ENCODE results near the gene FAM241B.
A peak's percentile ranks its signal among the peaks of the same experiment; 100 is the strongest.

FAM241B gene

DNA sequence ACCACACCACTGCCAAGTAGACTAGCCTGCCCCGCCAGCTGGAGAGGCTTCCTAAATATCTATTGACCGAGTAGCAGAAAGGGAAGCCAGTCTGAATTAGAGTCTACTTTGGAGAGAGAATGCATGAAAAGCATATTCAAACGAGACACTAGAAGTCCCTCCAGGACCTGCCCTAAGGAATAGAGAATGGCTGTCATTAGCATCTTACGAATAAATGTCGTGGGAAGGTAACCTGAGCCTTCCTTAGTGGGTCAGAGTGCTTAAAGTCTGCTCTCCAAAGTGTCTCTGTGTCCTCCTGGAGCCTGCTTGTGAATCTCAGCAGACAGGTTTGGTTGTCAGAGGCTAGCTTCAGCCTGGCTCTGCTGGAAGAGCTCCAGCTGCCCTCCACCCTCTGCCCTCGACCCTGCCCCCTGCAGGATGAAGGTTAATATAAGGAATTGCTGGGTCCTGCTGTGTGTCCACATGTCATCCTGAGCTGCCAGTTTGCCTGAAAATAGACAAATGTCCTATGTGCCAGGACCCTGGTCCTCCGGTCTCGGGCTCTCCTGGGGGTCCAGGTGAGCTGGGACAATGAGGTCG, 33.4 kb downstream of the FAM241B start (continued):
- TF ChIP-seq KLF8 (tag by site-specific recombination; IDR thresholded peaks at IDR 0.05) (no peak), ZNF571 (tag by site-specific recombination; IDR thresholded peaks at IDR 0.05) (no peak), ZNF175 (tag by site-specific recombination; IDR thresholded peaks at IDR 0.05) (no peak), ZNF501 (tag by site-specific recombination; IDR thresholded peaks at IDR 0.05) (no peak)

DNA sequence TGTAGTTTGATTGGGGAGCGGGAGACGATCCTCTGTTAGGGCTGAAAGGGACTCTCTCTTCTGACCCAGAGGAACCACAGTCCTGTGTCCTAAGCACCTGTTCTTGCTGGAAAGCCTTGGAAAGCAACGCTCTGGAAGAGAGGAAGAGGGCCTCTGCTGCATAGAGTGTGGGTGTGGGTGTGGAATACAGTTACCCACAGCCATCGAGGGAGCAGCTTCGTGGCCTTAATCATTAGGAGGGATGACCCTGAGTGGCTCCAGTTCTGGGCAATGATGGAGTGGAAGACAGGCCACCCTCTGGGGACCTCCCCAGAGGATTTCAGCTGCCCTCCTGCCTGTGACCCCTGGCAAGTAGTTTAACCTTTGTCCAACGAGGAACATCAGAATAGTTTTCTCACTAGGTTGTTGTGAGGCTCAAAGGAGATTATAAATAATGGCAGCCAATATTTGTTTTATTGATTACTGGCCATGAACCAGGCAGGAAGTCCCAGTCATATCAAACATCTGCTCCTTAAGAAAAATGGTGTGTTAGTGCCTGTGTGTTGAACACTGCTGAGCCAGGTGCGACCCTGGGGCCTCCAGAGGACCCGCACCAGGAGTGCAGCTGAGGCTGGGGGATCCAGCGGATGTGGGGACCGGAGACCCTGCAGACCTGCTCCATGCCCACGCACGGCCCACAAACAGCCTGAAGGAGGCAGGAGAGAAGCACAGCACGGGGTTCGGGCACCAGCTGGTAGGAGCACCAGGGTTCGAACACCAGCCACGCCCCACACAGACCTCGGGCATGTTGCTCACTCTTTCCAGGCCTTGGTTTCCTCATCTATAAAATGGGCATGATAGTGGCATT, 35.6 kb downstream of the FAM241B start:
- Histone ChIP-seq H3K4me1 (ENCODE audit: control insufficient read depth, insufficient read depth, low read length) (no peaks in the 10 kb centered on the region), H3K36me3 (ENCODE audit: control insufficient read depth in 2 of 2, insufficient read depth in 1 of 2, low read length in 2 of 2) (no peaks in the 10 kb centered on the region), H3K4me3 (ENCODE audit: low read depth, low read length) (no peak overlapping the region), H3K9me3 (ENCODE audit: control insufficient read depth, insufficient read depth, low read depth, low read length) (no peaks in the 10 kb centered on the region), H3K27ac (ENCODE audit: extremely low read depth, low read depth, low read length) (no peak overlapping the region)
- POLR2A ChIA-PET, result no interaction called here
- CTCF ChIA-PET, result interaction anchor here (1.0 to 1.4 kb wide), 3 partner anchors 11 to 21 kb away, joined by 3 to 4 read pairs (median 4); no protein-coding TSS in a partner anchor
- TF ChIP-seq ZNF202 (tag by site-specific recombination; IDR thresholded peaks at IDR 0.05; ENCODE audit: borderline replicate concordance) (no peak), ZNF155 (tag by site-specific recombination; IDR thresholded peaks at IDR 0.05) (no peak), MZF1 (tag by site-specific recombination; IDR thresholded peaks at IDR 0.05; ENCODE audit: borderline replicate concordance) (no peak), ZNF707 (tag by site-specific recombination; IDR thresholded peaks at IDR 0.05) (no peak), ZNF600 (tag by site-specific recombination; IDR thresholded peaks at IDR 0.05) (no peak), ZNF394 (tag by site-specific recombination; IDR thresholded peaks at IDR 0.05; ENCODE audit: borderline replicate concordance) (no peak), GLIS1 (tag by site-specific recombination; IDR thresholded peaks at IDR 0.05) (0 out of 2 replicates have a peak, but pooled peaks have one; percentile 17)
- TF ChIP-seq, protein P1, sequence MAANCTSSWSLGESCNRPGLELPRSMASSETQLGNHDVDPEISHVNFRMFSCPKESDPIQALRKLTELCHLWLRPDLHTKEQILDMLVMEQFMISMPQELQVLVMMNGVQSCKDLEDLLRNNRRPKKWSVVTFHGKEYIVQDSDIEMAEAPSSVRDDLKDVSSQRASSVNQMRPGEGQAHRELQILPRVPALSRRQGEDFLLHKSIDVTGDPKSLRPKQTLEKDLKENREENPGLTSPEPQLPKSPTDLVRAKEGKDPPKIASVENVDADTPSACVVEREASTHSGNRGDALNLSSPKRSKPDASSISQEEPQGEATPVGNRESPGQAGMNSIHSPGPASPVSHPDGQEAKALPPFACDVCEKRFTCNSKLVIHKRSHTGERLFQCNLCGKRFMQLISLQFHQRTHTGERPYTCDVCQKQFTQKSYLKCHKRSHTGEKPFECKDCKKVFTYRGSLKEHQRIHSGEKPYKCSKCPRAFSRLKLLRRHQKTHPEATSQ (tag by site-specific recombination; IDR thresholded peaks at IDR 0.05), result no peak
- TF ChIP-seq, protein P2, sequence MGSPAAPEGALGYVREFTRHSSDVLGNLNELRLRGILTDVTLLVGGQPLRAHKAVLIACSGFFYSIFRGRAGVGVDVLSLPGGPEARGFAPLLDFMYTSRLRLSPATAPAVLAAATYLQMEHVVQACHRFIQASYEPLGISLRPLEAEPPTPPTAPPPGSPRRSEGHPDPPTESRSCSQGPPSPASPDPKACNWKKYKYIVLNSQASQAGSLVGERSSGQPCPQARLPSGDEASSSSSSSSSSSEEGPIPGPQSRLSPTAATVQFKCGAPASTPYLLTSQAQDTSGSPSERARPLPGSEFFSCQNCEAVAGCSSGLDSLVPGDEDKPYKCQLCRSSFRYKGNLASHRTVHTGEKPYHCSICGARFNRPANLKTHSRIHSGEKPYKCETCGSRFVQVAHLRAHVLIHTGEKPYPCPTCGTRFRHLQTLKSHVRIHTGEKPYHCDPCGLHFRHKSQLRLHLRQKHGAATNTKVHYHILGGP (tag by site-specific recombination; IDR thresholded peaks at IDR 0.05), result no peak

DNA sequence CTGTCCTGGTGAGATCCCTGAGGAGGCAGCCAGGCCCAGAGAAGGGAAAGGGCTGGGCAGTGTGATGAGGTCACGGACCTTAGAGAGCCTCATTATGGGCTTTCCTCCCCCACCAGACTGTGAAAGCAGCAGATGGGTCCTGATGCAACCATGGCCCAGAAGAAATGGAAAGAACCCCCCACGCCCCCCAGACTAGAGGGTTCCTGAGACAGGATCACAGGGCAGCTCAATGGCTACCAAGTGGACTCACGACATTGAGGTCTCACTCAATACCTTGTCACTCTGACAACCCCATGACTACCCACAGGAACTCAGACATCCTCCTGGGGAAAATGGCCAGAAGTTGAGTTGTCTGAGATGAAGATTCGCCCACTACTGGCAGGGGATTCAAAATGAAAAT, 36.7 kb downstream of the FAM241B start:
- no peak overlapping the region for H3K27ac ChIP-seq (ENCODE audit: extremely low read depth, low read depth, low read length)
- H3K9me3 ChIP-seq (ENCODE audit: control insufficient read depth, insufficient read depth, low read depth, low read length), result no peaks in the 10 kb centered on the region
- no peak for TF ChIP-seq ZNF239 (tag by site-specific recombination; IDR thresholded peaks at IDR 0.05)
- TF ChIP-seq, protein P3, sequence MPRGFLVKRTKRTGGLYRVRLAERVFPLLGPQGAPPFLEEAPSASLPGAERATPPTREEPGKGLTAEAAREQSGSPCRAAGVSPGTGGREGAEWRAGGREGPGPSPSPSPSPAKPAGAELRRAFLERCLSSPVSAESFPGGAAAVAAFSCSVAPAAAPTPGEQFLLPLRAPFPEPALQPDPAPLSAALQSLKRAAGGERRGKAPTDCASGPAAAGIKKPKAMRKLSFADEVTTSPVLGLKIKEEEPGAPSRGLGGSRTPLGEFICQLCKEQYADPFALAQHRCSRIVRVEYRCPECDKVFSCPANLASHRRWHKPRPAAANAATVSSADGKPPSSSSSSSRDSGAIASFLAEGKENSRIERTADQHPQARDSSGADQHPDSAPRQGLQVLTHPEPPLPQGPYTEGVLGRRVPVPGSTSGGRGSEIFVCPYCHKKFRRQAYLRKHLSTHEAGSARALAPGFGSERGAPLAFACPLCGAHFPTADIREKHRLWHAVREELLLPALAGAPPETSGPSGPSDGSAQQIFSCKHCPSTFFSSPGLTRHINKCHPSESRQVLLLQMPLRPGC (tag by site-specific recombination; IDR thresholded peaks at IDR 0.05), result no peak
- TF ChIP-seq, protein P4, sequence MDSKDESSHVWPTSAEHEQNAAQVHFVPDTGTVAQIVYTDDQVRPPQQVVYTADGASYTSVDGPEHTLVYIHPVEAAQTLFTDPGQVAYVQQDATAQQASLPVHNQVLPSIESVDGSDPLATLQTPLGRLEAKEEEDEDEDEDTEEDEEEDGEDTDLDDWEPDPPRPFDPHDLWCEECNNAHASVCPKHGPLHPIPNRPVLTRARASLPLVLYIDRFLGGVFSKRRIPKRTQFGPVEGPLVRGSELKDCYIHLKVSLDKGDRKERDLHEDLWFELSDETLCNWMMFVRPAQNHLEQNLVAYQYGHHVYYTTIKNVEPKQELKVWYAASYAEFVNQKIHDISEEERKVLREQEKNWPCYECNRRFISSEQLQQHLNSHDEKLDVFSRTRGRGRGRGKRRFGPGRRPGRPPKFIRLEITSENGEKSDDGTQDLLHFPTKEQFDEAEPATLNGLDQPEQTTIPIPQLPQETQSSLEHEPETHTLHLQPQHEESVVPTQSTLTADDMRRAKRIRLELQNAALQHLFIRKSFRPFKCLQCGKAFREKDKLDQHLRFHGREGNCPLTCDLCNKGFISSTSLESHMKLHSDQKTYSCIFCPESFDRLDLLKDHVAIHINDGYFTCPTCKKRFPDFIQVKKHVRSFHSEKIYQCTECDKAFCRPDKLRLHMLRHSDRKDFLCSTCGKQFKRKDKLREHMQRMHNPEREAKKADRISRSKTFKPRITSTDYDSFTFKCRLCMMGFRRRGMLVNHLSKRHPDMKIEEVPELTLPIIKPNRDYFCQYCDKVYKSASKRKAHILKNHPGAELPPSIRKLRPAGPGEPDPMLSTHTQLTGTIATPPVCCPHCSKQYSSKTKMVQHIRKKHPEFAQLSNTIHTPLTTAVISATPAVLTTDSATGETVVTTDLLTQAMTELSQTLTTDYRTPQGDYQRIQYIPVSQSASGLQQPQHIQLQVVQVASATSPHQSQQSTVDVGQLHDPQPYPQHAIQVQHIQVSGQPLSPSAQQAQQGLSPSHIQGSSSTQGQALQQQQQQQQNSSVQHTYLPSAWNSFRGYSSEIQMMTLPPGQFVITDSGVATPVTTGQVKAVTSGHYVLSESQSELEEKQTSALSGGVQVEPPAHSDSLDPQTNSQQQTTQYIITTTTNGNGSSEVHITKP (tag by site-specific recombination; IDR thresholded peaks at IDR 0.05), result no peak
- TF ChIP-seq, protein P5, sequence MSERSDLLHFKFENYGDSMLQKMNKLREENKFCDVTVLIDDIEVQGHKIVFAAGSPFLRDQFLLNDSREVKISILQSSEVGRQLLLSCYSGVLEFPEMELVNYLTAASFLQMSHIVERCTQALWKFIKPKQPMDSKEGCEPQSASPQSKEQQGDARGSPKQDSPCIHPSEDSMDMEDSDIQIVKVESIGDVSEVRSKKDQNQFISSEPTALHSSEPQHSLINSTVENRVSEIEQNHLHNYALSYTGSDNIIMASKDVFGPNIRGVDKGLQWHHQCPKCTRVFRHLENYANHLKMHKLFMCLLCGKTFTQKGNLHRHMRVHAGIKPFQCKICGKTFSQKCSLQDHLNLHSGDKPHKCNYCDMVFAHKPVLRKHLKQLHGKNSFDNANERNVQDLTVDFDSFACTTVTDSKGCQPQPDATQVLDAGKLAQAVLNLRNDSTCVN (tag by site-specific recombination; optimal IDR thresholded peaks at IDR 0.05), result no peak
- TF ChIP-seq SCRT1 (tag by site-specific recombination; IDR thresholded peaks at IDR 0.05; ENCODE audit: borderline replicate concordance), result no peak
- TF ChIP-seq FEZF1 (tag by site-specific recombination; IDR thresholded peaks at IDR 0.05), result no peak
- ChIA-PET POLR2A (no interaction called here), CTCF (interaction anchor here (1.4 kb wide), 1 partner anchor 13 kb away, joined by 3 read pairs; no protein-coding TSS in a partner anchor)
- H3K36me3 ChIP-seq (ENCODE audit: control insufficient read depth in 2 of 2, insufficient read depth in 1 of 2, low read length in 2 of 2), result no peaks in the 10 kb centered on the region
- H3K4me3 ChIP-seq (ENCODE audit: low read depth, low read length), result no peak overlapping the region
- no peaks in the 10 kb centered on the region for H3K4me1 ChIP-seq (ENCODE audit: control insufficient read depth, insufficient read depth, low read length)
